Panc1 (cell line): ENCODE data around the gene POLDIP2. TPM values are rescaled to one million over a fixed set of nuclear protein-coding genes. Genes with fewer than 3 reads are reported as not detected.

Experiments used
- ATAC-seq: fragments of 200-7000 bp; cut with Tn5 transposase; 2 replicates; pipeline ENCODE4 v1.9.1; 2020; ENCODE audit warnings: mild to moderate bottlenecking, moderate library complexity
- BruUV-seq: library from RNA; stranded (reverse); fragments of 400-500 nt; replicated peaks from 2 replicates; lab custom pipeline; 2021; lab: Mats Ljungman, UMichigan
- CTCF ChIA-PET: fragments of 300-600 bp; sonication (Branson Sonifier 250); formaldehyde crosslinking; loops from one replicate; lab custom pipeline; 2022; ENCODE audit warnings: antibody characterized with exemption; lab: Charles Lee
- POLR2A ChIA-PET: fragments of 300-600 bp; sonication (Branson Sonifier 250); formaldehyde crosslinking; loops from one replicate; lab custom pipeline; 2022; ENCODE audit warnings: antibody characterized with exemption; lab: Charles Lee
- DNase-seq: peaks from one replicate; pipeline ENCODE4 v3.0.0-alpha.2; 2010; ENCODE audit warnings: low read depth, low spot score
- H3K27ac ChIP-seq: 2 replicates; pipeline ENCODE4 v1.5.1; 2011; ENCODE audit warnings: mild to moderate bottlenecking, low read length, inconsistent platforms
- H3K27me3 ChIP-seq: fragments of 200-500 bp; sonication (Bioruptor generic); 2 replicates; pipeline ENCODE4 v1.6.0; 2014; ENCODE audit warnings: low read length, inconsistent platforms; ENCODE audit not compliant: control insufficient read depth, insufficient read depth
- H3K36me3 ChIP-seq: fragments of 200-500 bp; sonication (Bioruptor generic); 2 replicates; pipeline ENCODE4 v1.5.1; 2014; ENCODE audit warnings: inconsistent platforms, mild to moderate bottlenecking, low read length, moderate library complexity; ENCODE audit not compliant: control insufficient read depth, insufficient read depth
- H3K4me1 ChIP-seq: 2 replicates; pipeline ENCODE4 v1.5.1; 2011; ENCODE audit warnings: inconsistent platforms, mild to moderate bottlenecking, low read length, moderate library complexity; ENCODE audit not compliant: control insufficient read depth, insufficient read depth
- H3K4me3 ChIP-seq, 2 experiments: 2 replicates each; pipeline ENCODE4 v1.5.1; 2011 to 2012; ENCODE audit warnings: low read depth in 2 of 2, low read length in 2 of 2, mild to moderate bottlenecking in 2 of 2, inconsistent platforms in 1 of 2, moderate library complexity in 1 of 2
- H3K9me3 ChIP-seq: fragments of 200-500 bp; sonication (Bioruptor generic); 2 replicates; pipeline ENCODE4 v1.5.1; 2014; ENCODE audit warnings: low read depth, mild to moderate bottlenecking, inconsistent platforms, low read length, moderate library complexity; ENCODE audit not compliant: control insufficient read depth, insufficient read depth
- POLR2AphosphoS5 ChIP-seq: IDR thresholded peaks from 2 replicates; pipeline ENCODE4 v1.6.1; 2012; ENCODE audit warnings: mild to moderate bottlenecking, low read depth, low read length, moderate library complexity
- REST ChIP-seq, 2 experiments: IDR thresholded peaks; 2 replicates each; pipeline ENCODE4 v1.6.1; 2011 to 2012; ENCODE audit warnings: low read depth in 2 of 2, control low read depth in 1 of 2, low read length in 1 of 2, mild to moderate bottlenecking in 1 of 2, moderate library complexity in 1 of 2; ENCODE audit not compliant: insufficient read depth in 1 of 2
- SIN3A ChIP-seq: IDR thresholded peaks from 2 replicates; pipeline ENCODE4 v1.6.1; 2012; ENCODE audit warnings: low read depth, mild to moderate bottlenecking, low read length, moderate library complexity, borderline replicate concordance; ENCODE audit not compliant: insufficient read depth
- TCF7L2 ChIP-seq: IDR thresholded peaks from 2 replicates; pipeline ENCODE4 v1.6.1; 2011; ENCODE audit warnings: mild to moderate bottlenecking, low read depth, low read length, inconsistent platforms
- in situ Hi-C: cut with HindIII; loops from 2 replicates; pipeline ENCODE4 v1.10.0; 2016; ENCODE audit warnings: low sequenced_read_pairs, low pct_unique_long_range_greater_than_20kb
- intact Hi-C: fragments of 100-400 bp; cut with micrococcal nuclease; formaldehyde crosslinking; loops from one replicate; pipeline ENCODE4 v1.10.0; 2022; ENCODE audit not compliant: unreplicated experiment
- total RNA-seq: library from RNA; stranded (reverse); gene quantifications from one replicate; pipeline ENCODE4 v1.2.1, GENCODE V29; 2021; ENCODE audit not compliant: unreplicated experiment
- TF ChIP-seq, protein P1 (sequence below): fragments of 450-650 bp; IDR thresholded peaks from 2 replicates; pipeline ENCODE4 v1.5.1; 2017; ENCODE audit warnings: mild to moderate bottlenecking

The POLDIP2 gene
- total RNA-seq, 1 experiment from 2014 or later = 175 TPM

DNA sequence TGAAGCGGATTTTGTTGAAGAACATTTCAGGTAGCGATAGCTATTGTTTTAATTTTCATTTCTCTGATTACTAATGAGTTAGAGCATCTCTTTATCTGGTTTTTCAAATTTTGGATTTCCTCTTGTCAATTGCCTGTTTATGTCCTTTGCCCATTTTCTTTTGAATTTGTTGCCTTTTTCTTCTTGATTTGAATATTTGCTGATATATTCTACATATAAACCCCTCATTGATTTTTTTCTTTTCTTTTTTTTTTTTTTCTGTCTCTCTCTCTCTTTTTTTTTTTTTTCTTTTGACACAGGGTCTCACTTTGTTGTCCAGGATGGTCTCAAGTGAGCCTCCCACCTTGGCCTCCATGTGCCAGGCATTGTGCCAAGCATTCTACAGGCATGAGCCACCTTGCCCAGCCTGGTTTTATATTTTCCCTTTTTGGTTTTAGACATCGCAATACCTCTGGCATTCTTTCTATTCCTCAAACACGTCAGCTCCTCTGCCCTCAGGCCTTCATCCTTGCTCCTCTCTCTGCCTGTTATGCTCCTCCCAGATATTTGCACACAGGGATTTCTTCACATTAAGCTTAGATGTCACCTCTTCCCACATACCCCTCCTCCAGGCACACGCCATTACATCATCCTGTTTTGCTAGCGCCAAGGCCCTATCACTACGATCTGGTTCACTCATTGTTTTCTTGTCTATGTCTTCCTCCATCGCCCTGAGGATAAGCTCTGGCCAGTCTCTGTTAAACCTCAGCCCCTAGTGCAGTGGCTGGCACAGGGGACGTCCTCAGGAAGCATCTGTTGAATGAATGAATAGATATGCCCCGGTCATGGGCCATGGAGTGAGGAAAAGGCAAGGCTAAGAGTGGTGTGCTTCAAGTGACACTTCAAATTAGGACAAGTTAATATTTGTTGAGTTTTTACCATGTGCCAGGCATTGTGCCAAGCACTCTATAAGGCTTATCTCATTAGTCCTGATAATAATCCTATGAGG, 22.8 kb upstream of the POLDIP2 start:
- DNase-seq (no peak), ATAC-seq (no peak)
- ChIA-PET POLR2A (no interaction called here), CTCF (no interaction called here)
- H3K27ac ChIP-seq = no peak overlapping the region
- no peaks in the 10 kb centered on the region for H3K36me3 ChIP-seq
- H3K4me3 ChIP-seq = no peak overlapping the region
- intact Hi-C loops = no loop called here
- no TSS peak for BruUV-seq
- TF ChIP-seq POLR2AphosphoS5 (no peak), SIN3A (no peak), TCF7L2 (no peak), REST (IDR thresholded peaks at IDR 0.05; ENCODE audit: insufficient read depth in 1 of 2, low read depth in 2 of 2, low read length in 1 of 2) (no peak)
- TF ChIP-seq, protein P1, sequence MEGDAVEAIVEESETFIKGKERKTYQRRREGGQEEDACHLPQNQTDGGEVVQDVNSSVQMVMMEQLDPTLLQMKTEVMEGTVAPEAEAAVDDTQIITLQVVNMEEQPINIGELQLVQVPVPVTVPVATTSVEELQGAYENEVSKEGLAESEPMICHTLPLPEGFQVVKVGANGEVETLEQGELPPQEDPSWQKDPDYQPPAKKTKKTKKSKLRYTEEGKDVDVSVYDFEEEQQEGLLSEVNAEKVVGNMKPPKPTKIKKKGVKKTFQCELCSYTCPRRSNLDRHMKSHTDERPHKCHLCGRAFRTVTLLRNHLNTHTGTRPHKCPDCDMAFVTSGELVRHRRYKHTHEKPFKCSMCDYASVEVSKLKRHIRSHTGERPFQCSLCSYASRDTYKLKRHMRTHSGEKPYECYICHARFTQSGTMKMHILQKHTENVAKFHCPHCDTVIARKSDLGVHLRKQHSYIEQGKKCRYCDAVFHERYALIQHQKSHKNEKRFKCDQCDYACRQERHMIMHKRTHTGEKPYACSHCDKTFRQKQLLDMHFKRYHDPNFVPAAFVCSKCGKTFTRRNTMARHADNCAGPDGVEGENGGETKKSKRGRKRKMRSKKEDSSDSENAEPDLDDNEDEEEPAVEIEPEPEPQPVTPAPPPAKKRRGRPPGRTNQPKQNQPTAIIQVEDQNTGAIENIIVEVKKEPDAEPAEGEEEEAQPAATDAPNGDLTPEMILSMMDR = no peak
- H3K27me3 ChIP-seq = no peaks in the 10 kb centered on the region
- H3K9me3 ChIP-seq = no peaks in the 10 kb centered on the region
- in situ Hi-C loops = no loop called here
- H3K4me1 ChIP-seq = no peaks in the 10 kb centered on the region

GRCh38 chr17:28372945-28373274, 15.6 kb upstream of the POLDIP2 start:
- CTCF ChIA-PET = no interaction called here
- DNase-seq = no peak
- H3K27ac ChIP-seq = no peak overlapping the region
- peak overlapping the region; percentile 65 to 93 for H3K4me3 ChIP-seq
- ATAC-seq = no peak
- POLR2A ChIA-PET = no interaction called here
- no peaks in the 10 kb centered on the region for H3K27me3 ChIP-seq
- BruUV-seq = no TSS peak
- H3K9me3 ChIP-seq = no peaks in the 10 kb centered on the region
- TF ChIP-seq TCF7L2 (no peak), POLR2AphosphoS5 (no peak), REST (IDR thresholded peaks at IDR 0.05; ENCODE audit: insufficient read depth in 1 of 2, low read depth in 2 of 2, low read length in 1 of 2) (no peak), SIN3A (no peak)
- intact Hi-C loops (no loop called here), in situ Hi-C loops (no loop called here)
- H3K36me3 ChIP-seq = no peaks in the 10 kb centered on the region
- peaks cover 27% of the 10 kb centered on the region for H3K4me1 ChIP-seq
